Measurements from ENCODE around the gene SRSF2.

SRSF2 gene

GRCh38 chr17:76684756-76685155 is 52.4 kb downstream of the SRSF2 start:
- TF ChIP-seq LEF1 (IDR thresholded peaks at IDR 0.05; ENCODE audit: borderline replicate concordance) (no peak), CTBP1 (IDR thresholded peaks at IDR 0.05; ENCODE audit: borderline replicate concordance) (no peak), SUZ12 (IDR thresholded peaks at IDR 0.05) (no peak), ELF4 (IDR thresholded peaks at IDR 0.05) (no peak), FOXM1 (IDR thresholded peaks at IDR 0.05; ENCODE audit: borderline replicate concordance) (no peak), BHLHE40 (IDR thresholded peaks at IDR 0.05; ENCODE audit: borderline replicate concordance) (no peak)
- DNase-seq (ENCODE audit: extremely low spot score): no peak
- ChIA-PET POLR2A (interaction anchor here (1.3 to 1.7 kb wide), 3 partner anchors 13 to 27 kb away, joined by 3 to 14 read pairs (median 3); no protein-coding TSS in a partner anchor), CTCF (interaction anchor here (0.7 to 1.7 kb wide), 2 partner anchors 27 to 30 kb away, joined by 3 to 7 read pairs; partner anchors contain the start of gene MXRA7)

Measured in HEK293T (cell line).